HepG2 (cell line): ENCODE results near the gene B3GAT3. TPM values are rescaled to one million over a fixed set of nuclear protein-coding genes. Genes with fewer than 3 reads are reported as not detected.

Experiments used
- DR1 ChIP-seq: sonication (generic); formaldehyde crosslinking; IDR thresholded peaks from 2 replicates; pipeline ENCODE4 v1.8.0; 2021; ENCODE audit warnings: mild to moderate bottlenecking, missing genetic modification reagents, inconsistent platforms
- DZIP1 ChIP-seq: sonication (generic); formaldehyde crosslinking; IDR thresholded peaks from 2 replicates; pipeline ENCODE4 v1.5.0; 2020; ENCODE audit warnings: mild to moderate bottlenecking, missing genetic modification reagents
- PITX1 ChIP-seq: sonication (generic); formaldehyde crosslinking; IDR thresholded peaks from 2 replicates; pipeline ENCODE4 v1.5.1; 2020; ENCODE audit warnings: mild to moderate bottlenecking, missing genetic modification reagents
- POLR2A ChIP-seq, 2 experiments: IDR thresholded peaks; 2 replicates each; pipeline ENCODE4 v1.6.1; 2011; ENCODE audit warnings: low read depth in 2 of 2, low read length in 2 of 2, mild to moderate bottlenecking in 1 of 2, moderate library complexity in 1 of 2; ENCODE audit not compliant: insufficient read depth in 1 of 2
- SMAD1 ChIP-seq: sonication (generic); formaldehyde crosslinking; IDR thresholded peaks from 2 replicates; pipeline ENCODE4 v1.4.0; 2020; ENCODE audit warnings: missing genetic modification reagents, low read depth, mild to moderate bottlenecking, borderline replicate concordance
- TOE1 ChIP-seq: sonication (generic); formaldehyde crosslinking; IDR thresholded peaks from 2 replicates; pipeline ENCODE4 v1.4.0; 2020; ENCODE audit warnings: mild to moderate bottlenecking, missing genetic modification reagents
- ZNF232 ChIP-seq: sonication (generic); formaldehyde crosslinking; IDR thresholded peaks from 2 replicates; pipeline ENCODE4 v1.4.0; 2020; ENCODE audit warnings: missing genetic modification reagents, borderline replicate concordance
- ZNF282 ChIP-seq: fragments of 450-650 bp; IDR thresholded peaks from 2 replicates; pipeline ENCODE4 v1.6.1; 2018; ENCODE audit not compliant: partially characterized antibody
- ZNF546 ChIP-seq: sonication (generic); formaldehyde crosslinking; conservative IDR thresholded peaks from 2 replicates; pipeline ENCODE4 v1.8.1; 2023; ENCODE audit warnings: mild to moderate bottlenecking, missing genetic modification reagents
- ZNF569 ChIP-seq: sonication (generic); formaldehyde crosslinking; IDR thresholded peaks from 2 replicates; pipeline ENCODE4 v1.5.0; 2020; ENCODE audit warnings: mild to moderate bottlenecking, missing genetic modification reagents, moderate library complexity, borderline replicate concordance
- ZNF713 ChIP-seq: sonication (generic); formaldehyde crosslinking; IDR thresholded peaks from 2 replicates; pipeline ENCODE4 v1.4.0; 2020; ENCODE audit warnings: mild to moderate bottlenecking, missing genetic modification reagents
- polyA plus RNA-seq, 8 experiments: library from polyadenylated mRNA; depleted of rRNA in 3 of 8; stranded (reverse) in 7 of 8; unstranded in 1 of 8; fragments of >200 nt; fragmentation: Illumina TruSeq in 4 of 8; extraction: Trizol in 4 of 8; gene quantifications; 2 replicates each; pipeline versions ENCODE4 v1.2.1 to v1.2.3, GENCODE V29; 2011 to 2016; ENCODE audit warnings: low read depth in 4 of 8, missing spikeins in 1 of 8, mixed read lengths in 1 of 8; ENCODE audit not compliant: insufficient read depth in 1 of 8
- total RNA-seq, 5 experiments: library from RNA; depleted of rRNA; stranded (reverse); fragments of >200 nt; fragmentation: Illumina TruSeq; extraction: Trizol; gene quantifications; 2 replicates each; pipeline ENCODE4 v1.2.3, GENCODE V29; 2016; ENCODE audit warnings: low read depth in 1 of 5
- TF ChIP-seq, protein P1 (sequence below), 2 experiments: fragments of 450-650 bp in 1 of 2; sonication (generic) in 1 of 2; formaldehyde crosslinking in 1 of 2; IDR thresholded peaks; 2 replicates each; pipeline versions ENCODE4 v1.6.1 to v1.8.0; 2016 to 2022; ENCODE audit warnings: antibody characterized with exemption in 1 of 2, mild to moderate bottlenecking in 1 of 2, missing genetic modification reagents in 1 of 2
- TF ChIP-seq, protein P2 (sequence below): sonication (generic); formaldehyde crosslinking; IDR thresholded peaks from 2 replicates; pipeline ENCODE4 v1.5.1; 2020; ENCODE audit warnings: mild to moderate bottlenecking, missing genetic modification reagents, borderline replicate concordance

Gene B3GAT3
- total and polyA plus RNA-seq, 2 of the 13 experiments (the other 11 are each of a cell fraction or from before 2014, with no cell fraction given): 21.3 to 26.1 TPM

DNA sequence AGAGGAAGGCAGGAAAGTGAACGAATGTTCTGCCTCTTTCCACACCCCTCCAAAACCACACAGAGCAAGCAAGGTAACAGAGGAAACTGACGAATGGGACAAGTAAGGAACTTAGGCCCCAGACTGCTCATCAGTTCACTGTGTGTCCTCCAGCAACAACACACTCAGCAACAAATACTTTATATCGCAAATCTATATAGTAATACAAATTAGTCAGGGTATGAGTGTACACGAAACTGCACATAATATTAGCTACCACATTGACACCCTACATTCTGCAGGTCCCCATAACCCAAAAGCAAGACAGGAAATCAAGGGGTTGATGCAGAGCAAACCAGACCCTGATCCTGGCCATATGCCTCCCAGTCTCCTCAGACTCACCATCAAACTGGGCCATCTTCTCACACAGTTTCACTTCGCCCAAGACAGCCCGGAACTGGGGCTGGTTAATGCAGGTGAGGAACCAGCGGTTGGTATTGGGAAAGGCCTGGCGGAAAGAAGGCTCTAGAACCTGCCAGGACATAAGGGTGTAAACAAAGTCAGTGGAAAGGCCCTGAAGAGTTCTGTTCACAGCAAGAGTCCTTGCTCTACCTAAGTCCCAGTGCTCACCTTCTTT lies 54.7 kb downstream of the B3GAT3 start (continued):
- TF ChIP-seq, protein P1, sequence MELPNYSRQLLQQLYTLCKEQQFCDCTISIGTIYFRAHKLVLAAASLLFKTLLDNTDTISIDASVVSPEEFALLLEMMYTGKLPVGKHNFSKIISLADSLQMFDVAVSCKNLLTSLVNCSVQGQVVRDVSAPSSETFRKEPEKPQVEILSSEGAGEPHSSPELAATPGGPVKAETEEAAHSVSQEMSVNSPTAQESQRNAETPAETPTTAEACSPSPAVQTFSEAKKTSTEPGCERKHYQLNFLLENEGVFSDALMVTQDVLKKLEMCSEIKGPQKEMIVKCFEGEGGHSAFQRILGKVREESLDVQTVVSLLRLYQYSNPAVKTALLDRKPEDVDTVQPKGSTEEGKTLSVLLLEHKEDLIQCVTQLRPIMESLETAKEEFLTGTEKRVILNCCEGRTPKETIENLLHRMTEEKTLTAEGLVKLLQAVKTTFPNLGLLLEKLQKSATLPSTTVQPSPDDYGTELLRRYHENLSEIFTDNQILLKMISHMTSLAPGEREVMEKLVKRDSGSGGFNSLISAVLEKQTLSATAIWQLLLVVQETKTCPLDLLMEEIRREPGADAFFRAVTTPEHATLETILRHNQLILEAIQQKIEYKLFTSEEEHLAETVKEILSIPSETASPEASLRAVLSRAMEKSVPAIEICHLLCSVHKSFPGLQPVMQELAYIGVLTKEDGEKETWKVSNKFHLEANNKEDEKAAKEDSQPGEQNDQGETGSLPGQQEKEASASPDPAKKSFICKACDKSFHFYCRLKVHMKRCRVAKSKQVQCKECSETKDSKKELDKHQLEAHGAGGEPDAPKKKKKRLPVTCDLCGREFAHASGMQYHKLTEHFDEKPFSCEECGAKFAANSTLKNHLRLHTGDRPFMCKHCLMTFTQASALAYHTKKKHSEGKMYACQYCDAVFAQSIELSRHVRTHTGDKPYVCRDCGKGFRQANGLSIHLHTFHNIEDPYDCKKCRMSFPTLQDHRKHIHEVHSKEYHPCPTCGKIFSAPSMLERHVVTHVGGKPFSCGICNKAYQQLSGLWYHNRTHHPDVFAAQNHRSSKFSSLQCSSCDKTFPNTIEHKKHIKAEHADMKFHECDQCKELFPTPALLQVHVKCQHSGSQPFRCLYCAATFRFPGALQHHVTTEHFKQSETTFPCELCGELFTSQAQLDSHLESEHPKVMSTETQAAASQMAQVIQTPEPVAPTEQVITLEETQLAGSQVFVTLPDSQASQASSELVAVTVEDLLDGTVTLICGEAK (IDR thresholded peaks at IDR 0.05): no peak
- TF ChIP-seq, protein P1 (CRISPR knock-in tag; IDR thresholded peaks at IDR 0.05): no peak
- TF ChIP-seq SMAD1 (CRISPR knock-in tag): no peak
- no peak for TF ChIP-seq ZNF282
- no peak for TF ChIP-seq ZNF713 (CRISPR knock-in tag)
- TF ChIP-seq DZIP1 (CRISPR knock-in tag): no peak
- TF ChIP-seq POLR2A (IDR thresholded peaks at IDR 0.05; ENCODE audit: insufficient read depth in 1 of 2, low read depth in 2 of 2, low read length in 2 of 2): no peak
- no peak for TF ChIP-seq TOE1 (CRISPR knock-in tag)
- TF ChIP-seq PITX1 (CRISPR knock-in tag): no peak
- no peak for TF ChIP-seq DR1
- TF ChIP-seq ZNF232: no peak
- TF ChIP-seq, protein P2, sequence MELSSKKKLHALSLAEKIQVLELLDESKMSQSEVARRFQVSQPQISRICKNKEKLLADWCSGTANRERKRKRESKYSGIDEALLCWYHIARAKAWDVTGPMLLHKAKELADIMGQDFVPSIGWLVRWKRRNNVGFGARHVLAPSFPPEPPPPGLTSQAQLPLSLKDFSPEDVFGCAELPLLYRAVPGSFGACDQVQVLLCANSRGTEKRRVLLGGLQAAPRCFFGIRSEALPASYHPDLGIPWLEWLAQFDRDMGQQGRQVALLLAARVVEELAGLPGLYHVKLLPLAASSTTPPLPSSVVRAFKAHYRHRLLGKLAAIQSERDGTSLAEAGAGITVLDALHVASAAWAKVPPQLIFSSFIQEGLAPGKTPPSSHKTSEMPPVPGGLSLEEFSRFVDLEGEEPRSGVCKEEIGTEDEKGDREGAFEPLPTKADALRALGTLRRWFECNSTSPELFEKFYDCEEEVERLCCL (CRISPR knock-in tag): no peak
- no peak for TF ChIP-seq ZNF569
- TF ChIP-seq ZNF546 (CRISPR knock-in tag): no peak
